ENCODE measurements around the gene MRPL45. TPM values are rescaled to one million over a fixed set of nuclear protein-coding genes. Genes with fewer than 3 reads are reported as not detected.

MRPL45 gene
- total and polyA plus RNA-seq, 2 donors (not counting 1 experiment from before 2014, with no cell fraction given) = 13.1 to 17.6 TPM

DNA sequence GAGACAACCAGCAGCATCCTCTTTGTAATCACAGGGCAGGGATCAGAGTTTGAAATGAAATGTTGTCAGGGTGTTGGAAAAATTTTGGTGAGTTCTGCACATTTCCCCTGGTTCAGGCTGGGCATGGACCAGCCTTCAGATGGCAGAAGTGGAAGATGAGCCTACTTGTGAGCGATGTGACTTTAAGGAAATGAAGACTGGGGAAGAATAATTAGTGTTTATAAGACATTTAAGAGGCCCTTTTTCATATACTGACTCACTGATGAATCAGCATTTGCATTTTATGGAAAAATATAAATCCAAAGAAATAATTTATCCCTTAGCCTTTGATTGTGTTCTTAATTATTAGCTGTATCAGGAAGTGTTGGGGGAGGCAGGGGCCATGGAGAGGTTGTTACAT lies 25.9 kb downstream of the MRPL45 start:
- H3K27ac ChIP-seq (ENCODE audit: low read length in 2 of 2) = no peak overlapping the region
- H3K9me3 ChIP-seq (ENCODE audit: control extremely low read depth in 1 of 3, control insufficient read depth in 2 of 3, insufficient read depth in 1 of 3, low read length in 2 of 3) = no peaks in the 10 kb centered on the region
- WGBS (ENCODE audit: insufficient coverage) = no CpG with 5 or more reads among the region's 1 CpG
- H3K4me2 ChIP-seq (replicated peaks; ENCODE audit: low read depth, low read length, poor library complexity, severe bottlenecking) = no peak overlapping the region
- ATAC-seq (ENCODE audit: low read depth) (no peak), DNase-seq (no peak)
- intact Hi-C loops (cut with micrococcal nuclease) = no loop called here
- H3K4me1 Mint-ChIP-seq = peaks cover 18% of the 10 kb centered on the region
- H2AFZ ChIP-seq (ENCODE audit: insufficient read depth, low read depth, low read length, poor library complexity, severe bottlenecking) = no peak overlapping the region
- TF ChIP-seq, protein P1, sequence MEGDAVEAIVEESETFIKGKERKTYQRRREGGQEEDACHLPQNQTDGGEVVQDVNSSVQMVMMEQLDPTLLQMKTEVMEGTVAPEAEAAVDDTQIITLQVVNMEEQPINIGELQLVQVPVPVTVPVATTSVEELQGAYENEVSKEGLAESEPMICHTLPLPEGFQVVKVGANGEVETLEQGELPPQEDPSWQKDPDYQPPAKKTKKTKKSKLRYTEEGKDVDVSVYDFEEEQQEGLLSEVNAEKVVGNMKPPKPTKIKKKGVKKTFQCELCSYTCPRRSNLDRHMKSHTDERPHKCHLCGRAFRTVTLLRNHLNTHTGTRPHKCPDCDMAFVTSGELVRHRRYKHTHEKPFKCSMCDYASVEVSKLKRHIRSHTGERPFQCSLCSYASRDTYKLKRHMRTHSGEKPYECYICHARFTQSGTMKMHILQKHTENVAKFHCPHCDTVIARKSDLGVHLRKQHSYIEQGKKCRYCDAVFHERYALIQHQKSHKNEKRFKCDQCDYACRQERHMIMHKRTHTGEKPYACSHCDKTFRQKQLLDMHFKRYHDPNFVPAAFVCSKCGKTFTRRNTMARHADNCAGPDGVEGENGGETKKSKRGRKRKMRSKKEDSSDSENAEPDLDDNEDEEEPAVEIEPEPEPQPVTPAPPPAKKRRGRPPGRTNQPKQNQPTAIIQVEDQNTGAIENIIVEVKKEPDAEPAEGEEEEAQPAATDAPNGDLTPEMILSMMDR (IDR thresholded peaks at IDR 0.05) = no peak
- TF ChIP-seq EZH2 (IDR thresholded peaks at IDR 0.05; ENCODE audit: borderline replicate concordance, insufficient read depth, low read depth, low read length, poor library complexity, severe bottlenecking) = no peak
- no peaks in the 10 kb centered on the region for H3K9me3 Mint-ChIP-seq (ENCODE audit: insufficient read depth)
- H3K4me3 Mint-ChIP-seq = no peak overlapping the region
- ChIA-PET POLR2A (no interaction called here), CTCF (interaction anchor here (0.9 to 7.9 kb wide), 4 partner anchors 12 to 92 kb away, joined by 3 to 48 read pairs (median 4); partner anchors contain the start of gene SOCS7)
- H4K20me1 ChIP-seq (ENCODE audit: control insufficient read depth, insufficient read depth, low read length, poor library complexity, severe bottlenecking) = no peaks in the 10 kb centered on the region
- no peak overlapping the region for H3K27ac Mint-ChIP-seq
- no peaks in the 10 kb centered on the region for H3K27me3 ChIP-seq (replicated peaks in 1 of 4; ENCODE audit: control extremely low read depth in 1 of 4, control insufficient read depth in 3 of 4, insufficient read depth in 4 of 4, low read length in 3 of 4)
- H3K9ac ChIP-seq (ENCODE audit: low read length) = no peak overlapping the region
- peaks cover 1 to 21% of the 10 kb centered on the region in 2 experiments for H3K36me3 ChIP-seq (replicated peaks in 1 of 2; ENCODE audit: control extremely low read depth in 1 of 2, control insufficient read depth in 1 of 2, extremely low read depth in 1 of 2, insufficient read depth in 2 of 2, low read length in 1 of 2)
- no peak overlapping the region for H3K4me3 ChIP-seq (ENCODE audit: control extremely low read depth in 1 of 5, extremely low read depth in 1 of 5, insufficient read depth in 1 of 5, low read depth in 2 of 5, low read length in 4 of 5)
- no peaks in the 10 kb centered on the region for H3K27me3 Mint-ChIP-seq
- no peaks in the 10 kb centered on the region for H3K79me2 ChIP-seq (ENCODE audit: control insufficient read depth, insufficient read depth, low read length)
- H3K4me1 ChIP-seq (ENCODE audit: control insufficient read depth in 2 of 2, insufficient read depth in 2 of 2, low read length in 2 of 2) = peaks cover 5 to 10% of the 10 kb centered on the region in 2 donors

DNA sequence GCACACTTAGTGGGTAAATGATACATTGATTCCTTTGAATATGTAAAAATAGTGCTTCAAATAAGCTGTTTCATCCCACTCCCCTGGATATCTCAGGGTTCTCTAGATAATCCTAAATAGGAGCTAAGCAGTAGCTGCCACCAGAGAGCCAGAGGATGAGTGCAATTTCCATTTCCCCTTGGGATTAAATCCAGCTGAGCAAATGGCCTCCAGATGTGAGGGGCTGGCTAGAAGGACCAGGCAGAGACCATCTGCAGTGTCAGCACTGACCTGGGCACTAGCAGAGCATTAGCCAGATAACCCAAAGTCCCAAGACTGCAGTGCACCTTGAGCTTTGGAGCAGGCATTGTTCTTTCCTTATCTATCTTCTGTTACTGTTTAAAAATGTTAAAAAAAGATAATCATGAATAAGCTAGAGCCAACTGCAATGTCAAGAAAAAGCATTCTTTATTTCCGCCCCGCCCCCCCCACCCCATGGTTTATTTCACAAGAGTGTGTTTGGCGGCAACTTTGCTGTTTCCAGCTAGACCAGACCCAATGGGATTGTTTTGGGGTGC lies 27.3 kb downstream of the MRPL45 start:
- no peak overlapping the region for H3K4me2 ChIP-seq (replicated peaks; ENCODE audit: low read depth, low read length, poor library complexity, severe bottlenecking)
- intact Hi-C loops (cut with micrococcal nuclease) = no loop called here
- no peaks in the 10 kb centered on the region for H4K20me1 ChIP-seq (ENCODE audit: control insufficient read depth, insufficient read depth, low read length, poor library complexity, severe bottlenecking)
- H3K4me3 ChIP-seq (ENCODE audit: control extremely low read depth in 1 of 5, extremely low read depth in 1 of 5, insufficient read depth in 1 of 5, low read depth in 2 of 5, low read length in 4 of 5) = no peak overlapping the region
- H3K27me3 ChIP-seq (replicated peaks in 1 of 4; ENCODE audit: control extremely low read depth in 1 of 4, control insufficient read depth in 3 of 4, insufficient read depth in 4 of 4, low read length in 3 of 4) = no peaks in the 10 kb centered on the region
- TF ChIP-seq, protein P1 (IDR thresholded peaks at IDR 0.05) = no peak
- no peak for TF ChIP-seq EZH2 (IDR thresholded peaks at IDR 0.05; ENCODE audit: borderline replicate concordance, insufficient read depth, low read depth, low read length, poor library complexity, severe bottlenecking)
- no peaks in the 10 kb centered on the region for H3K79me2 ChIP-seq (ENCODE audit: control insufficient read depth, insufficient read depth, low read length)
- ChIA-PET POLR2A (no interaction called here), CTCF (interaction anchor here (0.7 to 7.9 kb wide), 5 partner anchors 9 to 1345 kb away, joined by 3 to 48 read pairs (median 4); partner anchors contain the start of gene SOCS7)
- DNase-seq (no peak), ATAC-seq (ENCODE audit: low read depth) (no peak)
- Mint-ChIP-seq H3K9me3 (ENCODE audit: insufficient read depth) (no peaks in the 10 kb centered on the region), H3K27ac (no peak overlapping the region), H3K27me3 (peaks cover 4% of the 10 kb centered on the region), H3K4me1 (peaks cover 18% of the 10 kb centered on the region), H3K4me3 (no peak overlapping the region)
- H3K36me3 ChIP-seq (replicated peaks in 1 of 2; ENCODE audit: control extremely low read depth in 1 of 2, control insufficient read depth in 1 of 2, extremely low read depth in 1 of 2, insufficient read depth in 2 of 2, low read length in 1 of 2) = peaks cover 0 to 20% of the 10 kb centered on the region in 2 experiments
- H3K9ac ChIP-seq (ENCODE audit: low read length) = no peak overlapping the region
- no peak overlapping the region for H3K27ac ChIP-seq (ENCODE audit: low read length in 2 of 2)
- WGBS (ENCODE audit: insufficient coverage) = 100% methylated on average over 1 of the region's 3 CpGs
- no peaks in the 10 kb centered on the region for H3K9me3 ChIP-seq (ENCODE audit: control extremely low read depth in 1 of 3, control insufficient read depth in 2 of 3, insufficient read depth in 1 of 3, low read length in 2 of 3)
- peaks cover 5 to 10% of the 10 kb centered on the region in 2 donors for H3K4me1 ChIP-seq (ENCODE audit: control insufficient read depth in 2 of 2, insufficient read depth in 2 of 2, low read length in 2 of 2)
- no peak overlapping the region for H2AFZ ChIP-seq (ENCODE audit: insufficient read depth, low read depth, low read length, poor library complexity, severe bottlenecking)

All from B cell (primary cell).